ENCODE results near the gene RNF144A. TPM values are rescaled to one million over a fixed set of nuclear protein-coding genes. Genes with fewer than 3 reads are reported as not detected.

The RNF144A gene
- total and polyA plus RNA-seq, 7 donors: 2.4 to 15.6 (median 8.7) TPM

GRCh38 chr2:6954586-6954985, 37.4 kb downstream of the RNF144A start:
- no peak overlapping the region for H3K4me3 ChIP-seq
- H3K4me1 ChIP-seq: peaks cover 28% of the 10 kb centered on the region
- 68 to 89% (median 74%) methylated on average over 4 of the region's 4 CpGs for WGBS, 3 donors
- no peaks in the 10 kb centered on the region for H3K9me3 ChIP-seq
- H3K36me3 ChIP-seq (ENCODE audit: insufficient read depth in 1 of 2, low read depth in 1 of 2): no peaks in the 10 kb centered on the region
- intact Hi-C loops (cut with DNase I): no loop called here
- no peaks in the 10 kb centered on the region for H3K27me3 ChIP-seq (ENCODE audit: insufficient read depth in 3 of 3, low read length in 2 of 3)
- DNase-seq (no peak), ATAC-seq (no peak)
- peak overlapping the region; percentile 10 for H3K27ac ChIP-seq
- no peak for TF ChIP-seq CTCF (IDR thresholded peaks at IDR 0.05)

DNA sequence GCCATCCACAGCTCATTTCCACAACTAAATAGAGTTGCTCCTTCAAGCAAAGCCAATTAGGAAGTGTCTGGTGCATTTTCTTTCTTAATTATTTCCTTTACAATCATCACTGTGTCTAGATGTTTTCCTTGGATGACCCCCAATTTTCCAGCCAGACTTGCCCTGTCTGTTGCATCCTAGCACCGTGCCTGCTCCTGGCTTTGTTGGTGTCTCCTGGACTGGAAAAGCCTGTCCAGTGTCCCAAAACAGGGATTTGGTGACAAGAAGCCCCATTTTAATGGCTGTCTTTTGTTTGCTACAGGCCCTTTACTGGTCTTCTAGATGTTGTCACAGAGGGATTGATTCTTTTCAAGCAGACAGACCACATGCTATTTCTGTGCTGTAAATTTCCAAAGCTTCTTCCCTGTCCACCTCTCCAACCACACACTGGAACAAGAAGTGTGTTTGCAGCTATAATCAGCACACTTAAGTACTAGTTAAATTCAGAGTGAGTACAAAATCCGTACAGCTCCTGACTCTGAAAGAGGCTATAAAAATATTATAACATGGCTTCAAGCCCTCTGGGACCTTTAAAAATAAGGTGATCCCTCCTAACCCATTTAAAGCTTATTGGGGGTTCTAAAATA, 38.4 kb downstream of the RNF144A start:
- Histone ChIP-seq H3K4me3 (no peak overlapping the region), H3K4me1 (peaks cover 38% of the 10 kb centered on the region)

DNA sequence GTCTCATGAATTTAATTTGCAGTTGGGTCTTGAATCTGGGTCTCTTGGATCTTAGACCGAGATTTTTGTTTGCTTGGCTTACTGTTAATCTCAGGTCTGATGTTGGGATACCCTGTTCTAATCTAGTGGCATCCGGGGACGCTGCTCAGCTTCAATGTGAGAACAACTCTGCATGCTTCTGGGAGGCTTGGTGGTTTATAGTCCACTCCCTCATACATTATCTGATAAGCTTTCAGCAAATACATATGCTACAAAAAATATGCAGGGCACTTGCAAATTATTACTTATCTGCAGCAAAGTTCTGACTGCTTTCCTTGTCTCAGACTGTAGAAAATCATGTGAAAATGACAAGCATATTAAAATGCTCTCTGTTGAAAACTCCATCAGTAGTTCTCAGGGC, 39.4 kb downstream of the RNF144A start:
- H3K27ac ChIP-seq: no peak overlapping the region
- H3K27me3 ChIP-seq (ENCODE audit: insufficient read depth in 3 of 3, low read length in 2 of 3): no peaks in the 10 kb centered on the region
- H3K9me3 ChIP-seq: no peaks in the 10 kb centered on the region
- intact Hi-C loops (cut with DNase I): no loop called here
- no peak overlapping the region for H3K4me3 ChIP-seq
- ATAC-seq: no peak
- no peak for TF ChIP-seq CTCF (IDR thresholded peaks at IDR 0.05)
- WGBS, 3 donors: 94 to 96% (median 95%) methylated on average over 3 of the region's 3 CpGs
- H3K36me3 ChIP-seq (ENCODE audit: insufficient read depth in 1 of 2, low read depth in 1 of 2): no peaks in the 10 kb centered on the region
- peaks cover 48% of the 10 kb centered on the region for H3K4me1 ChIP-seq
- no peak for DNase-seq

More for the DNA sequence above, 38.4 kb downstream of the RNF144A start:
- no peak for TF ChIP-seq CTCF (IDR thresholded peaks at IDR 0.05)
- 29 to 72% (median 43%) methylated on average over 2 of the region's 2 CpGs for WGBS, 3 donors
- DNase-seq (no peak), ATAC-seq (no peak)
- intact Hi-C loops (cut with DNase I): loop anchor here in 1 of 2 donors (1.0 kb wide), 1 partner anchor 39 kb away; no protein-coding TSS in a partner anchor
- no peaks in the 10 kb centered on the region for H3K27me3 ChIP-seq (ENCODE audit: insufficient read depth in 3 of 3, low read length in 2 of 3)
- H3K9me3 ChIP-seq: no peaks in the 10 kb centered on the region
- no peaks in the 10 kb centered on the region for H3K36me3 ChIP-seq (ENCODE audit: insufficient read depth in 1 of 2, low read depth in 1 of 2)
- H3K27ac ChIP-seq: no peak overlapping the region

- Histone ChIP-seq H3K27me3 (ENCODE audit: insufficient read depth in 3 of 3, low read length in 2 of 3) (no peaks in the 10 kb centered on the region), H3K4me3 (no peak overlapping the region), H3K4me1 (peaks cover 49% of the 10 kb centered on the region), H3K9me3 (no peaks in the 10 kb centered on the region), H3K36me3 (ENCODE audit: insufficient read depth in 1 of 2, low read depth in 1 of 2) (no peaks in the 10 kb centered on the region), H3K27ac (peak overlapping the region; percentile 81)
- intact Hi-C loops (cut with DNase I): no loop called here
- DNase-seq (no peak), ATAC-seq (no peak)
- no peak for TF ChIP-seq CTCF (IDR thresholded peaks at IDR 0.05)
- 75 to 93% (median 79%) methylated on average over 9 of the region's 9 CpGs for WGBS, 3 donors
These were observed 40.0 kb downstream of the RNF144A start for GRCh38 chr2:6957031-6957714.

Measured in psoas muscle (tissue), 8 donors.